B cell (primary cell): ENCODE measurements around the gene DERA. TPM values are rescaled to one million over a fixed set of nuclear protein-coding genes. Genes with fewer than 3 reads are reported as not detected.

Experiments used
- ATAC-seq: fragments of 200-7000 bp; cut with Tn5 transposase; one replicate; pipeline ENCODE4 v1.10.0; 2021; ENCODE audit warnings: low read depth, mild to moderate bottlenecking, moderate number of reproducible peaks, moderate library complexity
- CTCF ChIA-PET: fragments of 350-600 bp; sonication (Branson Sonifier 250); formaldehyde crosslinking; loops from one replicate; lab custom pipeline; 2021; ENCODE audit warnings: antibody characterized with exemption, inconsistent platforms; lab: Charles Lee
- POLR2A ChIA-PET: fragments of 350-600 bp; sonication (Branson Sonifier 250); formaldehyde crosslinking; loops from one replicate; lab custom pipeline; 2021; ENCODE audit warnings: antibody characterized with exemption; lab: Charles Lee
- DNase-seq: peaks from one replicate; pipeline ENCODE4 v3.0.0; 2013
- H2AFZ ChIP-seq: 2 replicates; pipeline ENCODE4 v1.6.1; 2012; ENCODE audit warnings: mild to moderate bottlenecking, low read depth, low read length; ENCODE audit not compliant: insufficient read depth, poor library complexity, severe bottlenecking
- H3K27ac ChIP-seq, 2 donors: 1 replicate in 1 of 2; 2 replicates in 1 of 2; pipeline ENCODE4 v1.5.1; 2012 to 2013; ENCODE audit warnings: low read length in 2 of 2, mild to moderate bottlenecking in 2 of 2, moderate library complexity in 1 of 2
- H3K27me3 ChIP-seq, 4 experiments: fragments of 200-600 bp in 1 of 4; sonication (generic) in 1 of 4; replicated peaks in 1 of 4; 1 replicate in 2 of 4; 2 replicates in 2 of 4; pipeline versions ENCODE4 v1.6.1 to v1.7.0; 2013 to 2016; ENCODE audit warnings: low read length in 3 of 4, mild to moderate bottlenecking in 2 of 4, mixed read lengths in 1 of 4, moderate library complexity in 1 of 4; ENCODE audit not compliant: insufficient read depth in 4 of 4, control insufficient read depth in 3 of 4; ENCODE audit errors: control extremely low read depth in 1 of 4
- H3K36me3 ChIP-seq, 2 experiments: replicated peaks in 1 of 2; 1 replicate in 1 of 2; 2 replicates in 1 of 2; pipeline versions ENCODE4 v1.6.1 to v1.7.1; 2013; ENCODE audit warnings: low read length in 1 of 2; ENCODE audit not compliant: insufficient read depth in 2 of 2, control insufficient read depth in 1 of 2; ENCODE audit errors: control extremely low read depth in 1 of 2, extremely low read depth in 1 of 2
- H3K4me1 ChIP-seq, 2 donors: fragments of 200-600 bp in 1 of 2; sonication (generic) in 1 of 2; 1 replicate in 1 of 2; 2 replicates in 1 of 2; pipeline versions ENCODE4 v1.5.1 to v1.6.1; 2013 to 2017; ENCODE audit warnings: low read length in 2 of 2; ENCODE audit not compliant: control insufficient read depth in 2 of 2, insufficient read depth in 2 of 2
- H3K4me2 ChIP-seq: replicated peaks from 2 replicates; pipeline ENCODE3; 2012; ENCODE audit warnings: mild to moderate bottlenecking, low read depth, low read length; ENCODE audit not compliant: poor library complexity, severe bottlenecking
- H3K4me3 ChIP-seq, 5 experiments: fragments of 200-600 bp in 1 of 5; sonication (generic) in 1 of 5; 1 replicate in 3 of 5; 2 replicates in 2 of 5; pipeline versions ENCODE4 v1.5.1 to v1.7.0; 2011 to 2016; ENCODE audit warnings: low read length in 4 of 5, mild to moderate bottlenecking in 4 of 5, low read depth in 2 of 5, control low read depth in 1 of 5, moderate library complexity in 1 of 5; ENCODE audit not compliant: insufficient read depth in 1 of 5; ENCODE audit errors: control extremely low read depth in 1 of 5, extremely low read depth in 1 of 5
- H3K79me2 ChIP-seq: fragments of 200-600 bp; sonication (generic); one replicate; pipeline ENCODE4 v1.6.0; 2016; ENCODE audit warnings: low read length; ENCODE audit not compliant: control insufficient read depth, insufficient read depth
- H3K9ac ChIP-seq: fragments of 200-600 bp; sonication (generic); 2 replicates; pipeline ENCODE4 v1.6.1; 2017; ENCODE audit warnings: mild to moderate bottlenecking, low read length, moderate library complexity
- H3K9me3 ChIP-seq, 3 donors: one replicate each; pipeline versions ENCODE4 v1.6.1 to v1.7.1; 2013; ENCODE audit warnings: low read length in 2 of 3; ENCODE audit not compliant: control insufficient read depth in 2 of 3, insufficient read depth in 1 of 3; ENCODE audit errors: control extremely low read depth in 1 of 3
- H4K20me1 ChIP-seq: 2 replicates; pipeline ENCODE4 v1.6.0; 2012; ENCODE audit warnings: mild to moderate bottlenecking, low read length; ENCODE audit not compliant: insufficient read depth, control insufficient read depth, poor library complexity, severe bottlenecking
- H3K27ac Mint-ChIP-seq: one replicate; pipeline ENCODE4 v1.8.0; 2021; ENCODE audit warnings: mixed read lengths
- H3K27me3 Mint-ChIP-seq: one replicate; pipeline ENCODE4 v1.8.0; 2021; ENCODE audit warnings: mixed read lengths
- H3K4me1 Mint-ChIP-seq: one replicate; pipeline ENCODE4 v1.8.0; 2021; ENCODE audit warnings: mixed read lengths
- H3K4me3 Mint-ChIP-seq: one replicate; pipeline ENCODE4 v1.8.0; 2021; ENCODE audit warnings: mixed read lengths
- H3K9me3 Mint-ChIP-seq: one replicate; pipeline ENCODE4 v1.8.0; 2022; ENCODE audit warnings: mixed read lengths; ENCODE audit not compliant: insufficient read depth
- CTCF ChIP-seq: fragments of 200-600 bp; IDR thresholded peaks from one replicate; pipeline ENCODE4 v1.8.0; 2022; ENCODE audit warnings: antibody characterized with exemption, mild to moderate bottlenecking
- EZH2 ChIP-seq: IDR thresholded peaks from 2 replicates; pipeline ENCODE4 v1.6.1; 2012; ENCODE audit warnings: borderline replicate concordance, low read depth, mild to moderate bottlenecking, moderate library complexity, low read length; ENCODE audit not compliant: insufficient read depth, poor library complexity, severe bottlenecking
- WGBS: methylation state at CpG from one replicate; pipeline ENCODE4 v1.1.5; 2013; ENCODE audit warnings: missing lambda C conversion rate; ENCODE audit not compliant: insufficient coverage; 5-methylcytosine and 5-hydroxymethylcytosine counted together
- intact Hi-C: fragments of 100-400 bp; cut with micrococcal nuclease; formaldehyde crosslinking; loops from one replicate; pipeline ENCODE4 v1.10.0; 2022
- polyA plus RNA-seq: library from polyadenylated mRNA; depleted of rRNA; stranded (reverse); fragments of >200 nt; gene quantifications from 2 replicates; pipeline ENCODE4 v1.2.3, GENCODE V29; 2012
- total RNA-seq, 2 donors: library from RNA; stranded (reverse); fragments of 120-200 nt in 1 of 2; gene quantifications; 1 replicate in 1 of 2; 2 replicates in 1 of 2; pipeline versions ENCODE4 v1.2.3 to v1.2.4, GENCODE V29; 2013 to 2022

DERA gene
- total and polyA plus RNA-seq, 2 donors (not counting 1 experiment from before 2014, with no cell fraction given): 9.4 to 20.5 TPM

- Mint-ChIP-seq H3K27me3 (no peaks in the 10 kb centered on the region), H3K4me1 (no peaks in the 10 kb centered on the region), H3K27ac (no peak overlapping the region), H3K9me3 (peaks cover 10% of the 10 kb centered on the region), H3K4me3 (no peak overlapping the region)
- Histone ChIP-seq H3K27ac (no peak overlapping the region), H2AFZ (no peak overlapping the region), H4K20me1 (no peaks in the 10 kb centered on the region), H3K9ac (no peak overlapping the region), H3K4me3 (no peak overlapping the region), H3K4me1 (no peaks in the 10 kb centered on the region), H3K79me2 (no peaks in the 10 kb centered on the region), H3K36me3 (no peaks in the 10 kb centered on the region), H3K27me3 (no peaks in the 10 kb centered on the region), H3K9me3 (peaks cover 0 to 5% (median 3%) of the 10 kb centered on the region in 3 donors), H3K4me2 (no peak overlapping the region)
- intact Hi-C loops: no loop called here
- 100% methylated on average over 1 of the region's 1 CpG for WGBS
- no peak for TF ChIP-seq EZH2
- DNase-seq: no peak
- ATAC-seq: no peak
- CTCF ChIA-PET: no interaction called here
- POLR2A ChIA-PET: no interaction called here
Observed at GRCh38 chr12:16046266-16046665, 135.1 kb downstream of the DERA start.

- POLR2A ChIA-PET: no interaction called here
- peaks cover 0 to 7% (median 3%) of the 10 kb centered on the region in 3 donors for H3K9me3 ChIP-seq
Observed at GRCh38 chr12:16048511-16048910, 137.4 kb downstream of the DERA start.

More at GRCh38 chr12:16048511-16048910, 137.4 kb downstream of the DERA start:
- Mint-ChIP-seq H3K4me1 (no peaks in the 10 kb centered on the region), H3K4me3 (no peak overlapping the region), H3K9me3 (peaks cover 6% of the 10 kb centered on the region), H3K27me3 (no peaks in the 10 kb centered on the region), H3K27ac (no peak overlapping the region)
- Histone ChIP-seq H2AFZ (no peak overlapping the region), H3K4me1 (no peaks in the 10 kb centered on the region), H3K79me2 (no peaks in the 10 kb centered on the region), H3K27ac (no peak overlapping the region), H3K4me2 (no peak overlapping the region), H4K20me1 (no peaks in the 10 kb centered on the region), H3K9ac (no peak overlapping the region), H3K36me3 (no peaks in the 10 kb centered on the region), H3K27me3 (no peaks in the 10 kb centered on the region), H3K4me3 (no peak overlapping the region)
- intact Hi-C loops: no loop called here
- 100% methylated on average over 1 of the region's 2 CpGs for WGBS
- CTCF ChIA-PET: no interaction called here
- TF ChIP-seq CTCF: no peak
- no peak for TF ChIP-seq EZH2
- ATAC-seq (no peak), DNase-seq (no peak)
